OCI-LY7 (cell line): ENCODE results near the gene TTR. TPM values are rescaled to one million over a fixed set of nuclear protein-coding genes. Genes with fewer than 3 reads are reported as not detected.

Experiments
- BruUV-seq: library from RNA; stranded (reverse); fragments of 400-500 nt; replicated peaks from 2 replicates; lab custom pipeline; 2021; lab: Mats Ljungman, UMichigan
- CTCF ChIA-PET: fragments of 300-600 bp; sonication (Branson Sonifier 250); formaldehyde crosslinking; loops from one replicate; lab custom pipeline; 2022; ENCODE audit warnings: antibody characterized with exemption; ENCODE audit not compliant: unreplicated experiment; lab: Charles Lee
- POLR2A ChIA-PET: fragments of 300-600 bp; sonication (Branson Sonifier 250); formaldehyde crosslinking; loops from one replicate; lab custom pipeline; 2022; ENCODE audit warnings: antibody characterized with exemption; lab: Charles Lee
- DNase-seq: peaks from one replicate; pipeline ENCODE4 v3.0.0-alpha.2; 2015; ENCODE audit warnings: low spot score
- H2AFZ ChIP-seq: fragments of 200-600 bp; sonication (generic), shearing (Covaris generic); 2 replicates; pipeline ENCODE4 v1.6.1; 2014; ENCODE audit warnings: mild to moderate bottlenecking, antibody characterized with exemption, low read length, moderate library complexity
- H3K27ac ChIP-seq: fragments of 200-600 bp; sonication (generic); 2 replicates; pipeline ENCODE4 v1.5.1; 2014; ENCODE audit warnings: mixed run types, low read depth, mild to moderate bottlenecking, moderate library complexity, low read length, inconsistent platforms; ENCODE audit not compliant: poor library complexity, severe bottlenecking
- H3K36me3 ChIP-seq: fragments of 200-600 bp; sonication (generic); 2 replicates; pipeline ENCODE4 v1.6.1; 2014; ENCODE audit warnings: mild to moderate bottlenecking, antibody characterized with exemption, low read length, moderate library complexity, mixed read lengths; ENCODE audit not compliant: insufficient read depth
- H3K4me1 ChIP-seq: fragments of 200-600 bp; sonication (generic); 2 replicates; pipeline ENCODE4 v1.5.1; 2014; ENCODE audit warnings: mild to moderate bottlenecking, low read length; ENCODE audit not compliant: insufficient read depth, poor library complexity, severe bottlenecking
- H3K4me2 ChIP-seq: fragments of 200-600 bp; sonication (generic); 2 replicates; pipeline ENCODE4 v1.6.1; 2014; ENCODE audit warnings: mild to moderate bottlenecking, low read length
- H3K4me3 ChIP-seq: fragments of 200-600 bp; sonication (generic); 2 replicates; pipeline ENCODE4 v1.5.1; 2014; ENCODE audit warnings: mild to moderate bottlenecking, low read depth, low read length; ENCODE audit not compliant: poor library complexity, severe bottlenecking
- H3K79me2 ChIP-seq: fragments of 200-600 bp; sonication (generic); 2 replicates; pipeline ENCODE4 v1.6.1; 2016; ENCODE audit warnings: low read depth, mild to moderate bottlenecking, low read length, moderate library complexity, mixed read lengths; ENCODE audit not compliant: insufficient read depth
- H3K9me2 ChIP-seq: fragments of 200-600 bp; sonication (generic); 2 replicates; pipeline ENCODE4 v1.6.1; 2016; ENCODE audit warnings: mild to moderate bottlenecking, low read length, mixed read lengths; ENCODE audit not compliant: insufficient read depth
- H3K9me3 ChIP-seq: fragments of 200-600 bp; sonication (generic); 2 replicates; pipeline ENCODE4 v1.6.1; 2014; ENCODE audit warnings: mild to moderate bottlenecking, mixed run types, low read length, mixed read lengths
- H4K20me1 ChIP-seq: fragments of 200-600 bp; sonication (generic); 2 replicates; pipeline ENCODE4 v1.6.1; 2014; ENCODE audit warnings: mild to moderate bottlenecking, antibody characterized with exemption, low read length, moderate library complexity, mixed read lengths; ENCODE audit not compliant: insufficient read depth
- CTCF ChIP-seq: fragments of 200-600 bp; sonication (generic); conservative IDR thresholded peaks from 2 replicates; pipeline ENCODE4 v1.5.1; 2014; ENCODE audit warnings: mild to moderate bottlenecking, antibody characterized with exemption, low read length, moderate library complexity, mixed read lengths
- EZH2phosphoT487 ChIP-seq: fragments of 200-600 bp; sonication (generic); IDR thresholded peaks from 2 replicates; pipeline ENCODE4 v1.6.1; 2018; ENCODE audit warnings: low read depth, borderline replicate concordance, mild to moderate bottlenecking, mixed run types, antibody characterized with exemption, low read length, moderate library complexity, mixed read lengths
- intact Hi-C: fragments of 100-400 bp; cut with micrococcal nuclease; formaldehyde crosslinking; loops from one replicate; pipeline ENCODE4 v1.10.0; 2022; ENCODE audit not compliant: unreplicated experiment
- total RNA-seq, 2 experiments: library from RNA; depleted of rRNA in 1 of 2; stranded (reverse); fragments of >200 nt in 1 of 2; shearing (Covaris generic) in 1 of 2; gene quantifications; 2 replicates each; pipeline ENCODE4 v1.2.3, GENCODE V29; 2014 to 2022

The TTR gene
- total RNA-seq, 2 experiments from 2014 or later = not detected

- POLR2A ChIA-PET = no interaction called here
- peaks cover 16% of the 10 kb centered on the region for H3K4me1 ChIP-seq
- TF ChIP-seq CTCF (no peak), EZH2phosphoT487 (no peak)
- intact Hi-C loops = no loop called here
- H3K4me2 ChIP-seq = no peak overlapping the region
- no peak overlapping the region for H2AFZ ChIP-seq
- no TSS peak for BruUV-seq
- no peaks in the 10 kb centered on the region for H3K9me3 ChIP-seq
- CTCF ChIA-PET = no interaction called here
- no peaks in the 10 kb centered on the region for H3K79me2 ChIP-seq
- H3K36me3 ChIP-seq = peaks cover 3% of the 10 kb centered on the region; the same call in 1 of the 2 replicates
- H3K27ac ChIP-seq = no peak overlapping the region
- no peaks in the 10 kb centered on the region for H3K9me2 ChIP-seq
- no peak for DNase-seq
- H3K4me3 ChIP-seq = no peak overlapping the region
- H4K20me1 ChIP-seq = no peaks in the 10 kb centered on the region
Observed at GRCh38 chr18:31647127-31647753, 55.6 kb downstream of the TTR start.

Other genes starting within 250 kb of the TTR start
- gene DSG4, start 215.1 kb upstream of the TTR start, total RNA-seq (2014; rRNA removed; shearing (Covaris generic)) = not detected in 2 replicates
- not detected in 2 replicates for gene DSG4, start 215.1 kb upstream of the TTR start, total RNA-seq (2022)
- gene DSG3, start 144.1 kb upstream of the TTR start, total RNA-seq (2014; rRNA removed; shearing (Covaris generic)) = not detected in 2 replicates
- gene DSG3, start 144.1 kb upstream of the TTR start, total RNA-seq (2022) = not detected in 2 replicates
- not detected in 2 replicates for gene DSG2, start 93.7 kb upstream of the TTR start, total RNA-seq (2014; rRNA removed; shearing (Covaris generic))
- not detected in 2 replicates for gene DSG2, start 93.7 kb upstream of the TTR start, total RNA-seq (2022)
- 5.5 and 7.2 TPM in 2 replicates for gene B4GALT6, start 92.7 kb downstream of the TTR start, total RNA-seq (2014; rRNA removed; shearing (Covaris generic))
- 16.4 and 22.8 TPM in 2 replicates for gene B4GALT6, start 92.7 kb downstream of the TTR start, total RNA-seq (2022)
- not detected in 2 replicates for gene SLC25A52, start 169.0 kb downstream of the TTR start, total RNA-seq (2014; rRNA removed; shearing (Covaris generic))
- gene SLC25A52, start 169.0 kb downstream of the TTR start, total RNA-seq (2022) = not detected in 2 replicates